ENCODE data around the gene PODXL2.
"Not testable (repeated sequence)": the region's sequence is repeated elsewhere in the genome, so short reads cannot be mapped to it uniquely, and the experiment has no call there.

Gene PODXL2

DNA sequence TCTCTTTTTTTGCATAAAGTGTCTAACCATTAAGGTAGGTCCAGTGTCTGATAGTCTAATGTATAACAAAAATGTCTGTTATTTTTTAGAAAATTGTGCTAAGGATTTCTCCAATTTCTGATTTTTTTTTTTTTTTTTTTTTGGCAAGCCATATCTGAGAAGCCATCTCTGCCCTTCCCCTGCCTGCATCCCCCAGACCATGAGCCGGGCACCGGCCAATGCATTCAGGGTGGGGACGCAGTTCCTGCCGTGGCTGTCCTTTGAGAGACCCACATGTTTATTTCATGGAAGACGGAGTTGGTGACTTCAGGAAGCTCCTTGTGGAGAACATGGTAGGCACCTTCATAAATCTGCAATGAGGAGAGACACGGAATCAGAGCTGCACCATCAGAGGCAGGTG, 63.0 kb downstream of the PODXL2 start:
- DNase-seq: no peak

DNA sequence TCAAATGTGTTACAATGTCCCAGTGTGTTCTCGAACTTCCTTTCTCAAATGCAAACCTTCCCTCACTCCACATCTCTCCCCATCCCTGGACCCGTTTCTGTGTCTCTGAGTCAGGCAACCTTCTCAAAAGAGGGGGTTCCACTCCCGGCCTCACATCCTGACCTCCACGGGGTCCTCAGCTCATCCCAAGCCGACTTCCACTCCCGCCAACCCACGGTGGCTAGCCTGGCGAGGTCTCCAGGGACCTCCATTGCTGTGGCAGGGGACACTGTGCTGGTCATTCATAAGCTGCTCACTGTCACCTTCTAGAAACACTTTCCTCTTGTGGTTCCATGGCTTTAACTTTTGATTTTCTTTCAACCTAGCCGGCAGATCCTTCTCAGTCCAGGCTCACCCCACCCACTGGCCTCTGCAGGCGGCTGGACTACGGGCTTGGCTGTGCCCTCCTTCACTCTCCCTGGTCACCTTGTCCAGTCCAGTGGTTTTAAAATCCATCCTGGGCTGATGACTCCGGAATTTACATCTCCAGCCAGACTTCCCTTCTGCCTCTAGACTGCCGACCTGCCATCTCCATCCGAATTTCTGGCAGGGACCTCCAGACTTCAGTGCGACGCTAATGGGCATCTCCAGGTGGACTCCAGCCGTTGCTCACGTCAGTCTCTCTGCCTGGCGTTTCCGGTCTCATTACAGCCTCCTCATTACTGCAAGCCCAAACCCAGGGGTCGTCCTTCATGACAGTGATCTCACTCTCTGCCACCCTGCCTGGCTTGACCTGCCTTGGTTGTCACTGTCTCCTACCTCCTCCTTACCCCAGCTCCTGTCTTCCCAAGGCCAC, 63.7 kb downstream of the PODXL2 start:
- DNase-seq: no peak

DNA sequence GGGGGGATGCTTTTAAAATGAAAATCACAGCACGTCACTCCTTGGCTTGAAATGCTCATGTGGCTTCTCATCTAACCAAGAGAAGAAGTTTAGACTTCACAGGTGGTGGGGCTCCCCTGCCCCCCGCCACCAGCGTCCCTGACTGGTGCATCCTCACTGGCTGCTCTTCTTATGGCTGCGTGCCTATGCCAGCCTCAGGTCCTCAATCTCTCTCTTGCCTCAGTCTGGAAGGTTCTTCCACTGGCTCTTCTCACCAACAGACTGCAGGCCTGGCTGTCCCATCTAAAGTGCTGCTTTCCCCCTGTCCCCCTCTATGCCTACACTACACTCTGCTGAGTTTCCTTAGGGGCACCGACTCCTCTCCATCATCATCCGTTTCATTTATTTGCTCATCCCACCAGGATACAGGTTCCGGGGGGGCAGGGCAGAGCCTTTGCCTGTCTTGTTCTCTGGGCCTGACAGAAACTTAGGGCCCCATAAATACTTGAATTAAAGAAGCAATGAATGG, 64.4 kb downstream of the PODXL2 start:
- no peak for DNase-seq

DNA sequence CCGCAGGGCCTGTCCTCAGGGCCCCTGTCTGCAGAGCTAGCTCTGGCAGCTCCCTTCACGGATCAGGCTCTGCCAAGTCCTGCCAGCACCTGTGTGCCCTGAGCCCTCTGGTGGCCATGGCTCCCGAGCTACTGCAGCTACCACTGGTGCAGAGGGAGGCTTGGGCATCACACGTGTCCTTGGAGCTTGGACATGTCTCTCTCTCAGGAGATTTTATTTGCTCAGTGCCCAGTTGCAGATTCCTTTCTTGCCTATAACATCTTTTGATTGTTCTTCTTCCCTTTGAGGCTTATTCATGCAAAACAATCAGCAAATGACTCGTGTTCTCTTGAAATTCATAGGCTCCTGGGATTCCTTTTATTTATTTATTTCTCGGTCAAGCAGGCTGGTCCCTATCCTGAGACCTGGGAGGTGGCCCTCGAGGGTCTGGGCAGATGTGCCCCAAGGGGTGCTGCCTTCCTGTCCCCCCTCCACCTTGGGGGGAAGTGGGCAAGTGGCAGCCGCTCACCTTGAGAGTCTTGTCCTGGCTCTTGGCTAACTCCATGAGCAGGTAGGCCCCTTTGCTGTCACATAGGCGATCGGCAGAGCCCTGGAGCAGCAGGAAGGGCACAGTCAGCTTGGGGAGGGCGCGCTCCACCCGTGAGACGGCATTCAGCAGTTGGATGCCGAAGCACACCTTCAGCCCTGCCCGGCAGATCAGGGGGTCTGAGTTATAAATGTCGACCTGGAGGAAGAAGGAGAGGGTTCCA, 65.7 kb downstream of the PODXL2 start:
- peak; percentile 30 for DNase-seq

DNA sequence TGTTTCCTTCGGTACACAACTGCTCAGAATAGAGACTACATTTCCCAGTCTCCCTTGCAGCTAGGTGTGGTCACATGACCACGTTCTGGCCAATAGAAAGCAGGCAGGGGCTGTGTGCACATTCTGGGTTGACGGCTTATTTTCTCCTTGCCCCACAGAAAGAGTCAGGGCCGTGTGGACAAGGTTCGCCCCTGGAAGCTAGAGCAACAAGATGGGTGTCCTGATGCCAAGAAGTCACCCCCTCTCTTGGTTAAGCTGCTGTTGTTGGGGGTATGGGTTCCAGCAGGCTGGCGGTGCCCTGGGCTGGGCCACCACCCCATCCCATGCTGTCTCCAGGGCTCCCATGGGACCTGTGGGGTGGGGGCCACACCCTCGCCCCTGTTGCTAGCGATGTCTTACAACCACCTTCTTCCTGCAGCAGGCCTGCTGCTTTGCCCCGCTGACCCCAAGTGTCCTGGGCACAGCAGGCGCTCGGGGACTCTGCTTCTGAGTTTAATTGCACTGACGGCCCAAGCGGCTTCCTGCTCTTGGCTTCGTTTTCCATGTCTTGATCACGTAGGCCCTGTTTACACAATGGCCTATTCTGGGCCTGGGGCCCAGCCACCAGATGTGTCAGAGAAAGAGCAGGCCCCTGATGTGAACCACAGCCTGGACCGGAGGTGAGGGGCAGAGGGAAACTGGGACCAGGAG, 68.7 kb downstream of the PODXL2 start:
- DNase-seq: no peak

DNA sequence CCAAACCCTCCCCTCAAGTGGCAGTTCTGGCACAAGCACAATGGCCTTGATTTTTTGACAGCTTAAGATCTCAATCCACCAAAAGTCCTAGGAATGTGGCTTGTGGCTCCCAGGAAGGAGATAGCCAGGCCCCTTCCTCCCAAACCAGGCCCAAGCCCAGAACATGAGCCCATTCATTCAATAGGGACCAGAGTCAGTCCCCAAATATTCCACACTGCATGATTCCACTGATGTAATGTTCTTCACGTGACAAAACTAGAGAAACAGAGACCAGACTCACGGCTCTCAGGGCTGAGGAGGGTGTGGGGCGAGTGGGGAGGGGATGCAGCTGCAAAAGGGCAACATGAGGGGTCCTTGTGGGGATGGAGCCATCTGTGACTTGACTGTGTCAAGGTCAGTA, 69.3 kb downstream of the PODXL2 start:
- DNase-seq: no peak

DNA sequence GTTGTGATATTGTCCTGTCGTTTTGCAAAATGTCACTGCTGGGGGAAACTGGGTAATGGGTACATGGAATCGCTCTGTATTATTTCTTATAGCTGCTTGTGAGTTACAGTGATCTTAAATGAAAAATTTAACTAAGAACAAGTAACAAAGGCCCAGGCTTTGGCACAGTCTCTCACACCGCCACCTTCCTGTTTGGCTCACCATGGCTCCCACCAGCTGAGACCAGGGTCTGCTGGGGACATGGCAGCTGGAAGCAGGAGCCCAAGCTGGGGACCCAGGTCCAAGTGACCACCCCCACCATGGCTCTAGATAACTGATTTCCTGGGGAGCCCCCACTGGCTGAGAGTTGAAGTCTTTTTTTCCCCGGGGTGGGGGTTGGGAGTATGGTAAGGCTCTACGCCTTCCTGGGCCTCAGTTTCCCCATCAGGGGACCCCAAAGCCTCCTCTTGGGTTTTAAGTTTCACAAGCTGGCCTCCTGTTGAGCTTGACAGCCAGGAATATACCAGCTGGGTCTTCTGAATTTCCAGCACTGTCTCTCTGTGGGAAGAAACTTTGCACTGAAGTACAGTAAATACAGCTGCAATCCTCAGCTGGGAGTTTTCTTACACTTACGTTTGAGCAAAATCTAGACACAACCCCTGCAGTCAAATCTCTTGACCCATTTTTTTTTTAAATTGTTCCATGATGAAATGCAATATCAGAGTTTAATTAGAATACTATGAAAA, 69.9 kb downstream of the PODXL2 start:
- DNase-seq: no peak

DNA sequence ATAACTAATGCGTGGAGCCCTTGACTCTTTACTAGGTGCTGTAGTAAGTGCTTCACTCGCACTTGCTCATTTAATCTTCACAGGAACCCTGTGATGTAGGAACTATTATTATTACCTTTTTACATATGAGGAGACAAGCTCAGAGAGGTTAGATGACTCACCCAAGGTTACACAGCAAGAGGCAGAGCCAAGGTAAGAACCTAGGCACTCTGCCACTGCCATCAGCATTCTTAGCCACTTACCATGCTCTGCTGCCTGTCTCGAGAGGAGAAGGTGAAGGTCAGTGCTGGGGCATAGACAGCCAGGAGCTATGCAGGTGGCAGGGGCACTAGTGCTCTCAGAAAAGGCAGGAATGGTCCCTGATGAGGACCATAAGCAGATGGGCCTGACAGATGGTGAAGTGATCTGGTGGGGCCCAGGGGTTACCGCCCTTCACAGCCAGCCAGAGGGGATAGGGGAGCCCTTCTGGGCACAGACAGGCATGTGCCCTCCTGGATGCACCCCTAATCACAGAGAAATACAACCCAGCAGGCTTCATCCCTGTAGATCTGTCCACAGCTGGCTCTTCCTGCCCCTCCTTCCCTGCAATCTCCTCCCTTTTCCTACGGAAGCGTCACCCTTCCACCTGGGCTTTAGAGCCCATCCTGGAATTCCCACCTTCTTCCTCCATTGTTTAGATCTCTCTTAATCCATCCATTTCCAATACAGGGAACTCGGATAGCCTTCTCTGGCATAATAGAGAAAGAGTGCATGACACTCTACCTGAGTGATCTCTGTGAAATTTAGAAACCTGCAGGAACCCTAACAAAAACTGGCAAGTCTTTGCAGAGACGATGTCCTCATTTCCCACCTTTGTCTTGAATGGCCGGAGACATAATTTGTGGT, 70.7 kb downstream of the PODXL2 start:
- DNase-seq: no peak

DNA sequence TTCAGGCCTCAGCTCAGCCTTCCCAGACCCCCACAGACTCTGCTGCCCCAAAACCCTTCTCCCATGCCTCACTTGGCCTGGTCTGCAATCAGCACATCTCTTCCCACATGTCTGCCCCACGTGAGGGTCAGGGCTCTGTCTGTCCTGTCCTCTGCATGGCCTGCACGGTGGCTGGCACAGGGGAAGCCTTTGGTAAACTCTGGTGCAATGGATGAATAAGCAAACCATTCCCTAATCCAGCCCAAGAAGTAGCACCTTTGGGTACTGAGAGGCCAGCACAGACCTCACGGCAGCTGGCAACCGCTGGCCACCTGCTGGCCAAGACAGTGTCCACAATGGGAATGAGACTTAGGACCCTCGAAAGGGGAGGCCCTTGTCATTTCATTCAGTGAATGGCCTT, 71.4 kb downstream of the PODXL2 start:
- no peak for DNase-seq

DNA sequence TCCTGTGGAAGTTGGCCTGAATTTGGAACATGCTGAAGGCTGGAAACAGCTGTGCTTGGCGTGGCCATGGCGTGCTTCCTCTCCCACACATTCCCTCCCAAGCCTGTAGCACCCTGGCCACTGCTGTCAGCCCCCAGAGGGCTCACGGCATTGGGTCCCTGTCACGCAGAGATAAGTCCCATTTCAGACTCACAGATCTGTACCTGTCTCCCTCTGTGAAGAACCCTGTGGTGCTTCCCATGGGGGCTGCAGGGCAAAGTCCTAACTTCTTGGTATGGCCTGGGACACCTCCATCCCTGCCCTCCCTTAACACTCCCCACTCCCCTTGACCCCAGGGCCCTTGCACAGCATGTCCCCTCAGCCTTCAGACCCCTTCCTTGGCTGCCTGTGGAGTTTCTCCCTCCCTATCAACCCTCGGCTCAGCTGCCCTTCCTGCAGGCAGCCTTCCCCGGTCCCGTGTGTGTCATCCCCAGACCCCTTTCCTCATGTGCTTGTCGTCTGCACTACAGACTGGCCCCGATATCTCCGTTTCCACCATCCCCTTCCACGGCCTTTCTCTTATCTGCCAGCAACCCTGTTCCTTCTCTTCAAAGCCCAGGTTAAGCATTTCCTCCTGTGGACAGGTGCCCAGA, 72.4 kb downstream of the PODXL2 start:
- no peak for DNase-seq

DNA sequence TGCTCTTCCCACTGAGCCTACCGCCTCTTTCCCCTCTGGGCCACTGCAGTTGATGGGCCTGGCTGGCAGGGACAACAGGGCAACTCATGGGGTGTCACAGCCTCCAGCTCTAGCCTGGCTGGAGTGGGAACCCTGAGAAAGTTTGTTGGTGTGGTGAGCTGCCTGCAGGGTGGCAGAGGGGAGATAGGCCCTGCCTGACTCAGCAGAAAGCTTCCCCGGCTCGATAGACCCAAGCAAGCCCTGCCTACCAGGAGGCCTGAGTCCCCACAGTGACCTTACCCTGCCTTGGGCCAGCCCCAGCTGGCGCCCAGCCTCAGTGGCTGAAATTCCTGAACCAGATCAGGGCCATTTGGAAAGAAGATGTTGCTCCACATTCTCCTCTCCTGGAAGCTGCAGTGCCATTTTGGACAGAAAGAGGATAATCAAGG, 73.2 kb downstream of the PODXL2 start:
- no peak for DNase-seq

DNA sequence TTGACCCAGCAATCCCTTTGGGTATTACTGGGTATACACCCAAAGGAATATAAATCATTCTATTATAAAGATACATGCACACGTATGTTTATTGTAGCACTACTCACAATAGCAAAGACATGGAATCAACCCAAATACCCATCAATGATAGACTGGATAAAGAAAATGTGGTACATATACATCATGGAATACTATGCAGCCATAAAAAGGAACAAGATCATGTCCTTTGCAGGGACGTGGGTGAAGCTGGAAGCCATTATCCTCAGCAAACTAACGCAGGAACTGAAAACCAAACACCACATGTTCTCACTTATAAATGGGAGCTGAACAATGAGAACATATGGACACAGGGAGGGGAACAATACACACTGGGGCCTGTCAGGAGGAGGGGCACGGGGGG, 75.9 kb downstream of the PODXL2 start:
- DNase-seq: not testable (repeated sequence)

DNA sequence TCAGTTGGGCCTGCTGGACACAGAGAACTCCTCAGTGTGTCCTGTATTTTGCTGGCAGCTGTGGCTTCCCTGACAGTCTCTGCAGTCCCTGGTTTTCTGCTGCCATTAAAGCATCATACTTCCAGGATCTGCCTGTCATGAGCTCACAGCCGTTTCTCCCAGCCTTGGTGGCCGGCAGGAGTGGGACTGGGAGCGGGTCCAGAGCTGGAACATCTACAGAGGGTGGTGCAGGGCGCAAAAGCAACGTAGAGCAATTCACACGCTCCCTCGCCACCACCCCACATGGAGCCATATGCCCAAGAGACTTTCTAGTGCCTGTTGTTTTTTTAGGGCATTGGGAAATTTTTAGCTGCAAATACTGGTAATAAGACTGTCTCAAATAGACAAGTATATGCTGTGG, 77.3 kb downstream of the PODXL2 start:
- DNase-seq: no peak

DNA sequence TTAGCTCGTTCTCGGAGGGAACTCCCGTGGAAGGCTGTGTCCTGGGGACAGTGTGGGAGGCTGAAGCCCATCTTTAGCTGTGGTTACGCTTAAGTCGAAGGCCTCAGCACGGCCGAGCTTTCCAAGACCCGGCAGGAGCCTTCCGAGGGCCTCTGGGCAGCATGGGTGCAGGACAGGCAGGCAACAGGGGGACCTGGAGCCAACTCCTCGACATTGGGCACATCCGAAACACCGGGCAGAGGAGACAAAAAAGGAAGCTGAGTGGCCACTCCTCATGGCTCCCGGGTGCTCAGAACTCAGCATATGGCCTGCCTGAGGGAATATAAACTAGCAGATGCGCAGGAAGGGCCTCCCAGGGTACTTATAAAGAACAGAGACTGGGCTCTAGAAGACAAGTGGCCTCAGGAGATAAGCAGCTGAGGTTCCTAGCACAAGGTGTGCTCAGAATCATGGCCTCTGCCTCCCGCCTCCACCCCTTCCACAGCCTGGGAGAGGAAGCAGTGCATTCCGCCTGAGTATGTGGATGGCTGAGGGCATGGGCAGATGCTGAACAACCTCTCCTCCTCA, 77.9 kb downstream of the PODXL2 start:
- no peak for DNase-seq

DNA sequence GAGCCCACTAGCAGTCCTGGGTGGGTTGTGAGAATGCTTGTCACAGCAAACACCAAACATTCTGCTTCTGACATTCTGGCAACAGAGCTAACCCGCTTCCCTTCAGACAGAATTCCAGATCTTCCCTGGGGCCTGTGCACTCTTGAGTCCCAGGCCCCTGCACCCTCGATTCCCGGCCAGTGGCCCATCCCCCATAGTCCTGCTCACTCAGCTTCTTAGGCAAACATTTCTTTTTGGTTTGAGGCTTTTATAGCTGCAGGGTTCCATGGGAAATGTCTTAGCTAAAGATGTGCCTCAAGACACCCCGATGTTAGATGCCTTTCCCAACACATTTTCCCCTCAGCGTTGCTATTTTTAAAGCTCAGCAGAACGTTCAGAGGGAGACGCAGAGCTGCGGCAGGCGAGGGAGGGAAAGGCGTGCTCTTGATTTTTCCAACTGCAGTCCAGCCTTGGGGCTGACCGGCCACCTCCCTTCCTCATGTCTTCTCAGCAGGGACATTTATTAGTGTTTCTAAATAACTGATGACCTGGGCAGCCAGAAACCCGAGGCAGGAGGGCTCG, 78.9 kb downstream of the PODXL2 start:
- DNase-seq: no peak

DNA sequence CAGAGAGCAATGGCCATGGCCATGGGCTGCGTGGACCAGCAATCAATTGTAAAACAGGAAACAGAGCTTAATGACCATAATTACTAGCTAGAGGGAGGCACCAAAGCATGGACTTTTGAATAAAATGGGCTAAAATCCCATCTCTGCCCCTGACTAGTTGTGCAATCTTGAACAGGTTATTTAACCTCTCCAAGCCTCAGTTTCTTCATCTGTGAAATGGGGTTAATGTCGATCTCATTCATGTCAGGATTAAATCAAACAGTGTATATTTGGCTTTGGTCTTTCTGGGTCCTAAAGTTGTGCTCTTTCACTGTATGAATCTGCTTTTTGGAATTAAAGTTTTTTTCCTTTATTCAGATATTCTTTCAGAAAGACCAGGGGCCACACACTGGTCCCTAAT, 79.9 kb downstream of the PODXL2 start:
- DNase-seq: no peak

DNA sequence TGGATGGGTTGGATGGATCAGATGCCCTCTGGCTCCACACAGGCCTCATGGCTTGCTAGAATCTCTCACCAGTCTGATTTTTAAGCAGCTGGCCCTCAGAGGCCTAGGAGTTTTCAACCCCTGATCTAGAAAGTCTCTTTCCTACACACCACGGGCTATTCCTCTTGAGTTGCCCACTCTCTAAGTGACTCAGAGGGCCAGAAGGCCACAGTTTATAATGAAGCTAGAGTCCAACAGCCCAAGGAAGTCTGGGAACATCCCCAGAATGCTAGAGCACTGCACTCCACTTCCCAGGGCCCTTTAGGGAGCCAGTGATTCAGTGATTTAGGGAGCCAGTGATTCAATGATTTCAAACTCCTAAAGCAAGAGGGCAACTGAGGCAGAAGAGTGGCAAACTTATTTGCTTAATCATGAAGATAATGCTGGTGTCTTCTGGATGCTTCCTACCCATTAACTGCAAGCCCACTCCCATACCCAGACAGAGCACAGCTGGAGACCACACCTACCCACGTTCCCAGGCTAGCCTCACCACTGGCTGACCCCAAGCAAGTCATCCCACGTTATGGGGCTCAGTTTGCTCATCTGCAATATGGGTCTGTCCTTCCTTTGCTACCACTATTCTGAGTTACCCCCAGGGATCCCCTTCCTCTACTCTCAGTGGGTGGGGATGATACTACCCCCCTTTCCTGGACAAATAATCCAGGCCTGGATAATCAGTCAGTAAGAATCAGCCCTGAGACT, 80.5 kb downstream of the PODXL2 start:
- DNase-seq: no peak

DNA sequence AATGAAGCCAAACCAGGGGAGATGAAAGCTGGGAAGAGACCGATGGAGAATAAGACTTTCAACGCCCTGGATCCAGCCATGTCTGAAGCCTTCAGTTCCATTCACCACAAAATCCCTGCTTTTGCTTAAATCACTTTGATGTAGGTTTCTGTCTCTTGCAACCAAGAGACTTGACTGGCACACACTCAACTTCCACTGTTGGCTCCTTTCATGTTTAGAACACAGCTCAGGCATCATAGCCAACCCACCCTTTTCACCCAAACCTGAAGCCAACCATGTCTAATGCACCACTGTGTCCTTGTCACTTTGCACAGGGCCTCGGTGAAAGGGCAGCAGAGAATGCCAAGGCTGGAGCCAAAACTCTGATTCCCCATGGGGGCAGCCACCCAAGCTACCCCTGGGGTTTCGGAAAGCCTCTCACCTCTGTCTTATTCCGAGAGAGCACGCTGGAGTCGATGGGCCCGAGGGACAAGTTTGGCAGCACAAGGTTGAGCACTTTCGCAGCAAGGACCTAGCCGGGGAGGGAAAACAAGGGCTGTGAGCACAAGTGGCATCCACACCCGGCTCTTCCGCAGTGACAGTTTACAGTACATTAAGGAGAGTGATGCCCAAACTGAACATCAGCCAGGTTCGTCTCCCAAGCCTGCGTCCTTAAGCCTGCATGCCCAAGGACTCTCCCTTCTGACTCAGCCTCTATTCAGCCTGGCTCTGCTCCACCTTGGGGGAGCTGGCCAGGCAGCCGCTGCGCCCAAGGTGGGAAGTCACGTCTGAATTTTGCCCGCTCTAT, 81.4 kb downstream of the PODXL2 start:
- DNase-seq: no peak
